CD4-positive, CD25-positive, alpha-beta regulatory T cell (primary cell): Measurements from ENCODE around the gene EFNB3. TPM values are rescaled to one million over a fixed set of nuclear protein-coding genes. Genes with fewer than 3 reads are reported as not detected.

ENCODE experiments used
- ATAC-seq, 2 donors: fragments of 150-1000 bp; cut with Tn5 transposase; one replicate each; pipeline ENCODE4 v1.10.0; 2021; ENCODE audit warnings: low read depth in 2 of 2, moderate number of reproducible peaks in 2 of 2, moderate library complexity in 1 of 2
- DNase-seq, 3 donors: peaks; one replicate each; pipeline versions ENCODE4 v3.0.0 to v3.0.0-alpha.2; 2012 to 2022; ENCODE audit warnings: mixed read lengths in 1 of 3
- H3K27ac ChIP-seq: one replicate; pipeline ENCODE4 v1.7.0; 2013; ENCODE audit warnings: mild to moderate bottlenecking, low read length; ENCODE audit not compliant: insufficient read depth, poor library complexity, severe bottlenecking
- H3K27me3 ChIP-seq: one replicate; pipeline ENCODE4 v1.7.0; 2013; ENCODE audit warnings: low read length; ENCODE audit not compliant: control insufficient read depth, insufficient read depth
- H3K36me3 ChIP-seq: one replicate; pipeline ENCODE4 v1.7.0; 2013; ENCODE audit warnings: mild to moderate bottlenecking, low read length, moderate library complexity; ENCODE audit not compliant: control insufficient read depth, insufficient read depth
- H3K4me1 ChIP-seq: 2 replicates; pipeline ENCODE4 v1.7.0; 2013; ENCODE audit warnings: mild to moderate bottlenecking, low read length; ENCODE audit not compliant: insufficient read depth, control insufficient read depth, poor library complexity, severe bottlenecking
- H3K4me3 ChIP-seq: one replicate; pipeline ENCODE4 v1.7.0; 2013; ENCODE audit warnings: low read depth, mild to moderate bottlenecking, low read length, moderate library complexity
- H3K9me3 ChIP-seq, 2 experiments: 1 replicate in 1 of 2; 2 replicates in 1 of 2; pipeline ENCODE4 v1.7.0; 2013; ENCODE audit warnings: low read length in 2 of 2, mild to moderate bottlenecking in 1 of 2, moderate library complexity in 1 of 2; ENCODE audit not compliant: control insufficient read depth in 2 of 2
- H3K27ac Mint-ChIP-seq, 3 donors: one replicate each; pipeline ENCODE4 v1.8.0; 2020 to 2022; ENCODE audit warnings: mild to moderate bottlenecking in 3 of 3, mixed read lengths in 3 of 3, moderate library complexity in 2 of 3
- H3K27me3 Mint-ChIP-seq: one replicate; pipeline ENCODE4 v1.8.0; 2022; ENCODE audit warnings: mild to moderate bottlenecking, mixed read lengths
- H3K36me3 Mint-ChIP-seq: one replicate; pipeline ENCODE4 v1.8.0; 2020; ENCODE audit warnings: mixed read lengths
- H3K4me1 Mint-ChIP-seq, 4 donors: one replicate each; pipeline ENCODE4 v1.8.0; 2020 to 2022; ENCODE audit warnings: mixed read lengths in 4 of 4, mild to moderate bottlenecking in 1 of 4
- H3K4me3 Mint-ChIP-seq, 4 donors: one replicate each; pipeline ENCODE4 v1.8.0; 2020 to 2022; ENCODE audit warnings: mild to moderate bottlenecking in 4 of 4, mixed read lengths in 4 of 4, moderate library complexity in 3 of 4
- H3K9me3 Mint-ChIP-seq, 7 donors: one replicate each; pipeline ENCODE4 v1.8.0; 2020 to 2022; ENCODE audit warnings: mixed read lengths in 7 of 7, mild to moderate bottlenecking in 3 of 7, moderate library complexity in 2 of 7
- polyA plus RNA-seq, 4 donors: library from polyadenylated mRNA; unstranded; fragments of 300-500 nt; fragmentation: Illumina TruSeq; gene quantifications; one replicate each; pipeline ENCODE4 v1.2.3, GENCODE V29; 2021
- total RNA-seq: library from RNA; stranded (reverse); gene quantifications from one replicate; pipeline ENCODE4 v1.2.3, GENCODE V29; 2022

EFNB3 gene
- total and polyA plus RNA-seq, 5 donors from 2014 or later = not detected

DNA sequence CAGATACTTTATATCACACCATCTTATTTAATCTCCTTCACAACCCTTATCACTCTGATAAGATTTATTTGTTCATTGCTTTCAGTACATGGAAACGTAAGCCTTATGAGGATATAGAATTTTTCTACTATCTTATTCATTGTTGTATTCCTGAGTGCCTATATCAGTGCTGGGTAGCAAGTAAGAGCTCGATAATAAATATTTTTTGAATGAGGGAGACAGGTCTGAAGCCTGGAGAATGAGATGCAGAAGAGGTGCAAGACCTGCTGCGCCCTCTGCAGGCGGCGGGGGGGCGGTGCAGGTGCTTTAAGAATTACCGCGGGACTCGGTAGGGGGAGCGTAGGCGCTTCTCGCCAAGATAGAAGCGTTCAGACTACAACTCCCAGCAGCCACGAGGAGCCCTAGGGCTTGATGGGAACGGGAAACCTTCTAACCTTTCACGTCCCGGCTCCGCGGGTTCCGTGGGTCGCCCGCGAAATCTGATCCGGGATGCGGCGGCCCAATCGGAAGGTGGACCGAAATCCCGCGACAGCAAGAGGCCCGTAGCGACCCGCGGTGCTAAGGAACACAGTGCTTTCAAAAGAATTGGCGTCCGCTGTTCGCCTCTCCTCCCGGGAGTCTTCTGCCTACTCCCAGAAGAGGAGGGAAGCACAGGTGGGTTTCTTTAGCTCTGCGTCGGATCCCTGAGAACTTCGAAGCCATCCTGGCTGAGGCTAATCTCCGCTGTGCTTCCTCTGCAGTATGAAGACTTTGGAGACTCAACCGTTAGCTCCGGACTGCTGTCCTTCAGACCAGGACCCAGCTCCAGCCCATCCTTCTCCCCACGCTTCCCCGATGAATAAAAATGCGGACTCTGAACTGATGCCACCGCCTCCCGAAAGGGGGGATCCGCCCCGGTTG is 16.8 kb upstream of the EFNB3 start, which contains the start of gene WRAP53:
WRAP53 (plus strand) TSS at position 570 of the 900 bp plus-strand sequence; CDS start at position 742, 172 bp downstream.
- ATAC-seq (peak; percentile 83 to 86), DNase-seq (peak; percentile 90 to 98 (median 95))
- Mint-ChIP-seq H3K27me3 (peaks cover 7% of the 10 kb centered on the region), H3K27ac (peak within 1 kb of the TSS; percentile 99 to 100 (median 99)), H3K36me3 (peaks cover 11% of the 10 kb centered on the region), H3K4me3 (peak within 1 kb of the TSS; percentile 96 to 99 (median 97)), H3K4me1 (peaks cover 9 to 56% (median 31%) of the 10 kb centered on the region in 4 donors), H3K9me3 (no peaks in the 10 kb centered on the region)
- peak within 1 kb of the TSS; percentile 96 for H3K27ac ChIP-seq
- peaks cover 35% of the 10 kb centered on the region for H3K4me1 ChIP-seq
- H3K27me3 ChIP-seq = no peaks in the 10 kb centered on the region
- peak within 1 kb of the TSS; percentile 98 for H3K4me3 ChIP-seq
- H3K9me3 ChIP-seq = no peaks in the 10 kb centered on the region
- no peaks in the 10 kb centered on the region for H3K36me3 ChIP-seq

- Histone ChIP-seq H3K9me3 (no peaks in the 10 kb centered on the region), H3K27me3 (no peaks in the 10 kb centered on the region), H3K4me3 (peak overlapping the region; percentile 98), H3K27ac (peak overlapping the region; percentile 71), H3K4me1 (peaks cover 35% of the 10 kb centered on the region), H3K36me3 (peaks cover 3% of the 10 kb centered on the region)
- ATAC-seq (no peak), DNase-seq (no peak)
- H3K36me3 Mint-ChIP-seq = peaks cover 11% of the 10 kb centered on the region
- peaks cover 7% of the 10 kb centered on the region for H3K27me3 Mint-ChIP-seq
- no peaks in the 10 kb centered on the region for H3K9me3 Mint-ChIP-seq
- H3K4me1 Mint-ChIP-seq = peaks cover 9 to 53% (median 30%) of the 10 kb centered on the region in 4 donors
- H3K27ac Mint-ChIP-seq = peak overlapping the region in 2 of 3 donors; percentile 73 to 100
- H3K4me3 Mint-ChIP-seq = peak overlapping the region; percentile 96 to 99 (median 97)
These were observed 16.1 kb upstream of the EFNB3 start for GRCh38 chr17:7688808-7689316.

- H3K9me3 ChIP-seq = no peaks in the 10 kb centered on the region
- H3K4me3 Mint-ChIP-seq = no peak overlapping the region
- no peaks in the 10 kb centered on the region for H3K27me3 ChIP-seq
- peaks cover 0 to 5% (median 2%) of the 10 kb centered on the region in 4 donors for H3K4me1 Mint-ChIP-seq
- H3K27ac Mint-ChIP-seq = peak overlapping the region in 2 of 3 donors; percentile 17 to 23
- peaks cover 29% of the 10 kb centered on the region for H3K36me3 Mint-ChIP-seq
- no peak overlapping the region for H3K4me3 ChIP-seq
- ATAC-seq = no peak
- no peaks in the 10 kb centered on the region for H3K4me1 ChIP-seq
- H3K27ac ChIP-seq = no peak overlapping the region
- DNase-seq = no peak
- H3K36me3 ChIP-seq = peaks cover 13% of the 10 kb centered on the region
- H3K27me3 Mint-ChIP-seq = peaks cover 3% of the 10 kb centered on the region
- H3K9me3 Mint-ChIP-seq = no peaks in the 10 kb centered on the region
These were observed 9.4 kb upstream of the EFNB3 start for GRCh38 chr17:7695586-7695985.

DNA sequence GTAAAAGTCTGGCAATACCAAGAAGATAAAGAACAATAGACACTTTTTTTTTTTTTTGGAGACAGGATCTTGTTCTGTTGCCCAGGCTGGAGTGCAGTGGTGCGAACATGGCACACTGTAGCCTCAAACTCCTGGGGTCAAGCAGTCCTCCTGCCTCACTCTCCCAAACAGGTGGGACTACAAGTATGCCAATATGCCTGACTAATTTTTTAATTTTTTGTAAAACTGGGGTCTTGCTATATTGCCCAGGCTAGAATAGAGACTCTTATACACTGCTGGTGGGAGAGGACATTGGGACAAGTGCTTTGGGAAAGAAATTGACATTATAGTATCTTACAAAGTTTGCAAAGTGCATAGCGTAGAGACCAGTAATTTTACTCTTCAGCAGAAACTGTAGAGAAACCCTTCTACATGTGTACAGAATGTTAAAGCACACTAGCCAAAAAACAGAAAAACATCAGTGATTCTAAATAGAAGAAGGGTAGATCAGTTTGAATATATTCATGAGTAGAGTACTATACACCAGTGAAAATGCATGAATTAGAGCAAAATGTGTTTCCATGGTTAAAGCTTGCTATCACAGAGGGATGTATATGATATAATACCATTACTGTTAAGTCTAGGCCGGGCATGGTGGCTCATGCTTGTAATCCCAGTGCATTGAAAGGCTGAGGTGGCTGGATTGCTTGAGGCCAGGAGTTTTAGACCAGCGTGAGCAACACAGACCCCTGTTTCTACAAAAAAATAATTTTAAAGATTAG is 7.0 kb upstream of the EFNB3 start:
- DNase-seq (no peak), ATAC-seq (no peak)
- peaks cover 26% of the 10 kb centered on the region for H3K36me3 ChIP-seq
- Mint-ChIP-seq H3K27me3 (peaks cover 5% of the 10 kb centered on the region), H3K4me3 (no peak overlapping the region), H3K9me3 (no peaks in the 10 kb centered on the region), H3K27ac (no peak overlapping the region), H3K36me3 (peaks cover 39% of the 10 kb centered on the region), H3K4me1 (peaks cover 0 to 5% (median 2%) of the 10 kb centered on the region in 4 donors)
- no peak overlapping the region for H3K27ac ChIP-seq
- H3K4me1 ChIP-seq = no peaks in the 10 kb centered on the region
- no peaks in the 10 kb centered on the region for H3K27me3 ChIP-seq
- H3K9me3 ChIP-seq = no peaks in the 10 kb centered on the region
- H3K4me3 ChIP-seq = no peak overlapping the region

DNA sequence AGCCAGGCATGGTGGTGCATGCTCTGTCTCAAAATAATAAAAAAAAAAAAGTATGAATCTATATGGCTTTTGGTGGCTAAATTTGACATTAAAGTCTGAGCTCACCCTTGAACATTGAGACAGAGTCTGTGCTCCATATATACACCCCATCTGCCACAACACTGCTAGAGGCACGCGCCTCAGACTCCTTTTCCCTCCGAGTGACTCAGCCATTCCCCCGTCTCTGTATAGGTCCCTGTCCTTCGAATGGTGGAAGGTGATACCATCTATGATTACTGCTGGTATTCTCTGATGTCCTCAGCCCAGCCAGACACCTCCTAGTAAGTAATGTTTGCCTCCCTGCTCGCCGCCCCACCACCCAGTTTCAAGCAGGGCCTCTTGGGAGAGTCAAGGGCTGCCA is 4.5 kb upstream of the EFNB3 start:
- ATAC-seq (no peak), DNase-seq (no peak)
- H3K36me3 Mint-ChIP-seq = peaks cover 33% of the 10 kb centered on the region
- no peaks in the 10 kb centered on the region for H3K9me3 Mint-ChIP-seq
- H3K4me3 ChIP-seq = no peak overlapping the region
- peaks cover 21% of the 10 kb centered on the region for H3K27me3 Mint-ChIP-seq
- peaks cover 19% of the 10 kb centered on the region for H3K36me3 ChIP-seq
- no peak overlapping the region for H3K27ac ChIP-seq
- no peak overlapping the region for H3K27ac Mint-ChIP-seq
- peaks cover 14% of the 10 kb centered on the region for H3K4me1 ChIP-seq
- H3K9me3 ChIP-seq = no peaks in the 10 kb centered on the region
- peaks cover 0 to 15% (median 3%) of the 10 kb centered on the region in 4 donors for H3K4me1 Mint-ChIP-seq
- H3K4me3 Mint-ChIP-seq = peak overlapping the region in 1 of 4 donors; percentile 65
- no peaks in the 10 kb centered on the region for H3K27me3 ChIP-seq

DNA sequence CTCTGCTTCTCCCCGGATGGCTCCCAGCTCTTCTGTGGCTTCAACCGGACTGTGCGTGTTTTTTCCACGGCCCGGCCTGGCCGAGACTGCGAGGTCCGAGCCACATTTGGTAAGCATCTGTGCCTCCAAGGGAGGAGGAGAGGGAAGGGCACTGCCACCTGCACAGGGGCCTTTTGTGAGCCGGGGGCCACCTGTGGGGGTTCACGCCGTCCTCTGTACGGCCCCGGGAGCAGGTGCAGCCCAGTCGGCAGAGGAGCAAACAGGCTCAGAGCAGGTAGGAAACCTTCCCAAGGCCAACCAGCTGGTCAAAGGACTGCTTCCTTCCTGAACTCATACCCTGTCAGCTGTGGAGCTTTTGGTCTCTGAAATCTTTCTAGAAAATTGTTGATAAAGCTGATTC is 3.3 kb upstream of the EFNB3 start:
- no peaks in the 10 kb centered on the region for H3K9me3 ChIP-seq
- Mint-ChIP-seq H3K27me3 (peaks cover 32% of the 10 kb centered on the region), H3K4me1 (peaks cover 0 to 24% (median 5%) of the 10 kb centered on the region in 4 donors), H3K36me3 (peaks cover 24% of the 10 kb centered on the region), H3K27ac (no peak overlapping the region), H3K9me3 (no peaks in the 10 kb centered on the region), H3K4me3 (no peak overlapping the region)
- H3K27me3 ChIP-seq = peaks cover 4% of the 10 kb centered on the region
- no peak overlapping the region for H3K27ac ChIP-seq
- ATAC-seq = no peak
- DNase-seq = no peak
- peaks cover 15% of the 10 kb centered on the region for H3K36me3 ChIP-seq
- no peak overlapping the region for H3K4me3 ChIP-seq
- H3K4me1 ChIP-seq = peaks cover 14% of the 10 kb centered on the region

- ATAC-seq (no peak), DNase-seq (no peak)
- Mint-ChIP-seq H3K27ac (no peak overlapping the region), H3K4me3 (no peak overlapping the region), H3K36me3 (peaks cover 19% of the 10 kb centered on the region), H3K9me3 (no peaks in the 10 kb centered on the region), H3K4me1 (peaks cover 0 to 26% (median 5%) of the 10 kb centered on the region in 4 donors), H3K27me3 (peaks cover 36% of the 10 kb centered on the region)
- no peaks in the 10 kb centered on the region for H3K9me3 ChIP-seq
- no peak overlapping the region for H3K4me3 ChIP-seq
- H3K27me3 ChIP-seq = peaks cover 4% of the 10 kb centered on the region
- no peak overlapping the region for H3K27ac ChIP-seq
- H3K36me3 ChIP-seq = peaks cover 15% of the 10 kb centered on the region
- H3K4me1 ChIP-seq = peaks cover 14% of the 10 kb centered on the region
These were observed 2.2 kb upstream of the EFNB3 start for GRCh38 chr17:7702776-7703175.
